Neural progenitor cell (in vitro differentiated cells): ENCODE data around the gene GRPR. TPM values are rescaled to one million over a fixed set of nuclear protein-coding genes. Genes with fewer than 3 reads are reported as not detected.

Experiments used
- DNase-seq: peaks from one replicate; pipeline ENCODE4 v3.0.0-alpha.2; 2016; ENCODE audit warnings: low spot score
- H2AFZ ChIP-seq: fragments of 200-600 bp; sonication (generic); replicated peaks from 2 replicates; pipeline ENCODE4 v1.6.1; 2016; ENCODE audit warnings: antibody characterized with exemption
- H3F3A ChIP-seq: fragments of 200-600 bp; sonication (generic); 2 replicates; pipeline ENCODE4 v1.6.1; 2016; ENCODE audit warnings: antibody characterized with exemption, low read depth
- H3K27ac ChIP-seq: fragments of 200-600 bp; sonication (generic); 2 replicates; pipeline ENCODE4 v1.5.1; 2016; ENCODE audit warnings: mild to moderate bottlenecking
- H3K27me3 ChIP-seq: fragments of 200-600 bp; sonication (generic); 2 replicates; pipeline ENCODE4 v1.6.1; 2016; ENCODE audit warnings: mild to moderate bottlenecking, moderate library complexity
- H3K36me3 ChIP-seq: fragments of 200-600 bp; sonication (generic); 2 replicates; pipeline ENCODE4 v1.5.1; 2016
- H3K4me1 ChIP-seq: fragments of 200-600 bp; sonication (generic); 2 replicates; pipeline ENCODE4 v1.6.1; 2016; ENCODE audit warnings: mixed run types
- H3K4me2 ChIP-seq: fragments of 200-600 bp; sonication (generic); 2 replicates; pipeline ENCODE4 v1.6.1; 2016
- H3K4me3 ChIP-seq: fragments of 200-600 bp; sonication (generic); 2 replicates; pipeline ENCODE4 v1.5.1; 2016
- H3K79me2 ChIP-seq: fragments of 200-600 bp; sonication (generic); 2 replicates; pipeline ENCODE4 v1.6.1; 2016; ENCODE audit warnings: low read depth
- H3K9ac ChIP-seq: fragments of 200-600 bp; sonication (generic); 2 replicates; pipeline ENCODE4 v1.6.1; 2016
- H3K9me3 ChIP-seq: fragments of 200-600 bp; sonication (generic); 2 replicates; pipeline ENCODE4 v1.5.1; 2016; ENCODE audit warnings: low read depth
- H4K20me1 ChIP-seq: fragments of 200-600 bp; sonication (generic); 2 replicates; pipeline ENCODE4 v1.6.1; 2016; ENCODE audit warnings: low read depth
- H3K27ac Mint-ChIP-seq: 3 replicates; pipeline ENCODE4 v1.8.0; 2021; ENCODE audit warnings: mixed read lengths
- H3K27me3 Mint-ChIP-seq: 2 replicates; pipeline ENCODE4 v1.8.0; 2022; ENCODE audit warnings: low read depth, mild to moderate bottlenecking, inconsistent platforms, moderate library complexity, mixed read lengths; ENCODE audit not compliant: insufficient read depth
- H3K36me3 Mint-ChIP-seq: 3 replicates; pipeline ENCODE4 v1.8.0; 2021; ENCODE audit warnings: mixed read lengths
- H3K4me1 Mint-ChIP-seq: 3 replicates; pipeline ENCODE4 v1.8.0; 2021; ENCODE audit warnings: mixed read lengths
- H3K4me3 Mint-ChIP-seq: 3 replicates; pipeline ENCODE4 v1.8.0; 2021; ENCODE audit warnings: mild to moderate bottlenecking, moderate library complexity, mixed read lengths
- H3K9me3 Mint-ChIP-seq: 3 replicates; pipeline ENCODE4 v1.8.0; 2020; ENCODE audit warnings: mixed read lengths
- EZH2 ChIP-seq: fragments of 200-600 bp; sonication (generic); IDR thresholded peaks from 2 replicates; pipeline ENCODE4 v1.6.1; 2017; ENCODE audit warnings: antibody characterized with exemption, mild to moderate bottlenecking, moderate library complexity
- EZH2phosphoT487 ChIP-seq: fragments of 200-600 bp; sonication (generic); IDR thresholded peaks from 2 replicates; pipeline ENCODE4 v1.6.1; 2017; ENCODE audit warnings: antibody characterized with exemption
- total RNA-seq: library from RNA; depleted of rRNA; stranded (reverse); fragments of >200 nt; gene quantifications from 2 replicates; pipeline ENCODE4 v1.2.3, GENCODE V29; 2015; ENCODE audit warnings: low replicate concordance
- TF ChIP-seq, protein P1 (sequence below): fragments of 200-600 bp; sonication (generic); IDR thresholded peaks from 2 replicates; pipeline ENCODE4 v1.5.1; 2017; ENCODE audit warnings: antibody characterized with exemption, mild to moderate bottlenecking

GRPR gene
- total RNA-seq, result 2.8 and 4.1 TPM in 2 replicates

DNA sequence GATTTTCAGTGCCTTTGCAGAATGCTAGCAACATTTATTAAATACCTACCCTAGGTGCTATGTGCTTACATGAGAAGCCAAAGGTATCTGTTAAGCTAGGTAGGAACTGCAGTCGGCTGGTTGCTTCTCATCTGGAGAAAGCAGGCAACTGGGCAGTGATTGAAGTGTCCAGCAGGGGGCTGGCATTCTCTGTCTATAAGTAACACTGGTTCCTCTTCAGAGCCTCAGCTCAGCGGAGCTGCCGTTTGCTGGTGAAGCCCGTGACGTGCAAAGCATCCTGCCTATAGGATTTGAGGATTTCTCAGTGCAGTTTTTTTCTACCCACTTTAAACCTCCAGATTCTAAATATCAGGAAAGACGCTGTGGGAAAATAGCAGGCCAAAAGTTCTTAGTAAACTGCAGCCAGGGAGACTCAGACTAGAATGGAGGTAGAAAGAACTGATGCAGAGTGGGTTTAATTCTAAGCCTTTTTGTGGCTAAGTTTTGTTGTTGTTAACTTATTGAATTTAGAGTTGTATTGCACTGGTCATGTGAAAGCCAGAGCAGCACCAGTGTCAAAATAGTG, at the start of gene GRPR:
Gene GRPR (plus strand): TSS at position 344 of the 565 bp plus-strand sequence. CDS start 389 bp downstream, outside the sequence.
- peaks cover 5% of the 10 kb centered on the region for H3K9me3 Mint-ChIP-seq

DNA sequence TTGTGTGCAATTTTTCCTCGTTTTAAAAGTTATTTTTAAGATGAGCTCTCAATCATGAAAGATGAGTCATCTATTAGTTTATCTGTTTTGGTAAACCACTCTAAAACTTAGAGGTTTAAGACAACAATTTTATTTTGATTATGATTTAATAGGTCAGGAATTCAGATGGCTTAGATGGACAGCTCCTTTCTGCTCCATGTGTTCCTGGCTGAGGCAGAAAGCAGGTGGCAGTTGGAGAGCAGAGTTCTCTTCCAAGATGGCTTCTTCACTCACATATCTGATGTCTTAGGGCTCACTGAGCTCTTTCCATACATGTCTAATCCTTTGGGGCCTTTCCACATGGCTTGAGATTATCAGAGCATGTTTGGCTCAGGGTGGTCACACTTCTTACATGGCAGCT, 48.3 kb upstream of the GRPR start:
- H3K4me1 ChIP-seq, result peaks cover 12% of the 10 kb centered on the region
- Mint-ChIP-seq H3K27ac (no peak overlapping the region), H3K4me3 (no peak overlapping the region), H3K9me3 (peaks cover 15% of the 10 kb centered on the region), H3K27me3 (peaks cover 3% of the 10 kb centered on the region), H3K4me1 (peaks cover 20% of the 10 kb centered on the region), H3K36me3 (no peaks in the 10 kb centered on the region)
- H3K27ac ChIP-seq, result no peak overlapping the region
- no peaks in the 10 kb centered on the region for H3K27me3 ChIP-seq
- no peaks in the 10 kb centered on the region for H3K79me2 ChIP-seq
- H3K4me2 ChIP-seq, result no peak overlapping the region
- H3K36me3 ChIP-seq, result no peaks in the 10 kb centered on the region
- no peaks in the 10 kb centered on the region for H3F3A ChIP-seq
- no peak overlapping the region for H3K9ac ChIP-seq
- DNase-seq, result no peak
- H2AFZ ChIP-seq, result peak overlapping the region; percentile 17
- no peak for TF ChIP-seq EZH2
- no peak for TF ChIP-seq EZH2phosphoT487
- TF ChIP-seq, protein P1, sequence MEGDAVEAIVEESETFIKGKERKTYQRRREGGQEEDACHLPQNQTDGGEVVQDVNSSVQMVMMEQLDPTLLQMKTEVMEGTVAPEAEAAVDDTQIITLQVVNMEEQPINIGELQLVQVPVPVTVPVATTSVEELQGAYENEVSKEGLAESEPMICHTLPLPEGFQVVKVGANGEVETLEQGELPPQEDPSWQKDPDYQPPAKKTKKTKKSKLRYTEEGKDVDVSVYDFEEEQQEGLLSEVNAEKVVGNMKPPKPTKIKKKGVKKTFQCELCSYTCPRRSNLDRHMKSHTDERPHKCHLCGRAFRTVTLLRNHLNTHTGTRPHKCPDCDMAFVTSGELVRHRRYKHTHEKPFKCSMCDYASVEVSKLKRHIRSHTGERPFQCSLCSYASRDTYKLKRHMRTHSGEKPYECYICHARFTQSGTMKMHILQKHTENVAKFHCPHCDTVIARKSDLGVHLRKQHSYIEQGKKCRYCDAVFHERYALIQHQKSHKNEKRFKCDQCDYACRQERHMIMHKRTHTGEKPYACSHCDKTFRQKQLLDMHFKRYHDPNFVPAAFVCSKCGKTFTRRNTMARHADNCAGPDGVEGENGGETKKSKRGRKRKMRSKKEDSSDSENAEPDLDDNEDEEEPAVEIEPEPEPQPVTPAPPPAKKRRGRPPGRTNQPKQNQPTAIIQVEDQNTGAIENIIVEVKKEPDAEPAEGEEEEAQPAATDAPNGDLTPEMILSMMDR, result no peak
- H3K4me3 ChIP-seq, result no peak overlapping the region
- no peaks in the 10 kb centered on the region for H4K20me1 ChIP-seq
- no peaks in the 10 kb centered on the region for H3K9me3 ChIP-seq

More for the DNA sequence above, at the start of gene GRPR:
- H3K4me2 ChIP-seq, result peak within 1 kb of the TSS; percentile 46
- H2AFZ ChIP-seq, result peak within 1 kb of the TSS; percentile 78
- H3K79me2 ChIP-seq, result peaks cover 44% of the 10 kb centered on the region
- H3K4me3 Mint-ChIP-seq, result no peak within 1 kb of the TSS
- H3K27me3 ChIP-seq, result no peaks in the 10 kb centered on the region
- no peaks in the 10 kb centered on the region for H3K27me3 Mint-ChIP-seq
- peaks cover 15% of the 10 kb centered on the region for H3K4me1 Mint-ChIP-seq
- peak; percentile 96 for DNase-seq
- H3K36me3 Mint-ChIP-seq, result no peaks in the 10 kb centered on the region
- peaks cover 20% of the 10 kb centered on the region for H3K4me1 ChIP-seq
- H3K36me3 ChIP-seq, result no peaks in the 10 kb centered on the region
- no peaks in the 10 kb centered on the region for H3F3A ChIP-seq
- H3K4me3 ChIP-seq, result peak within 1 kb of the TSS; percentile 29
- no peak within 1 kb of the TSS for H3K27ac Mint-ChIP-seq
- peaks cover 3% of the 10 kb centered on the region for H3K9me3 ChIP-seq
- H3K9ac ChIP-seq, result no peak within 1 kb of the TSS
- no peak within 1 kb of the TSS for H3K27ac ChIP-seq
- no peaks in the 10 kb centered on the region for H4K20me1 ChIP-seq
- TF ChIP-seq EZH2, result no peak
- TF ChIP-seq, protein P1, result peak; percentile 92

GRCh38 chrX:16076834-16077233, 46.5 kb upstream of the GRPR start:
- Mint-ChIP-seq H3K4me3 (no peak overlapping the region), H3K27ac (no peak overlapping the region), H3K36me3 (no peaks in the 10 kb centered on the region), H3K4me1 (peaks cover 20% of the 10 kb centered on the region), H3K27me3 (peaks cover 3% of the 10 kb centered on the region), H3K9me3 (peaks cover 4% of the 10 kb centered on the region)
- H3K27me3 ChIP-seq, result no peaks in the 10 kb centered on the region
- H4K20me1 ChIP-seq, result no peaks in the 10 kb centered on the region
- H3K27ac ChIP-seq, result no peak overlapping the region
- no peaks in the 10 kb centered on the region for H3K36me3 ChIP-seq
- no peak overlapping the region for H3K4me3 ChIP-seq
- no peak for DNase-seq
- H2AFZ ChIP-seq, result peak overlapping the region; percentile 53
- TF ChIP-seq EZH2phosphoT487, result no peak
- TF ChIP-seq EZH2, result no peak
- TF ChIP-seq, protein P1, result no peak
- H3K4me2 ChIP-seq, result no peak overlapping the region
- no peaks in the 10 kb centered on the region for H3F3A ChIP-seq
- no peak overlapping the region for H3K9ac ChIP-seq
- H3K9me3 ChIP-seq, result no peaks in the 10 kb centered on the region
- no peaks in the 10 kb centered on the region for H3K79me2 ChIP-seq
- peaks cover 12% of the 10 kb centered on the region for H3K4me1 ChIP-seq
